HG03571 (cell line): ENCODE results near the gene GOLT1A.
"Not testable (repeated sequence)": the region's sequence is repeated elsewhere in the genome, so short reads cannot be mapped to it uniquely, and the experiment has no call there.

Experiments
- ATAC-seq: cut with Tn5 transposase; IDR thresholded peaks from one replicate; pipeline ENCODE4 v1.9.1; 2021; ENCODE audit not compliant: unreplicated experiment

Gene GOLT1A

DNA sequence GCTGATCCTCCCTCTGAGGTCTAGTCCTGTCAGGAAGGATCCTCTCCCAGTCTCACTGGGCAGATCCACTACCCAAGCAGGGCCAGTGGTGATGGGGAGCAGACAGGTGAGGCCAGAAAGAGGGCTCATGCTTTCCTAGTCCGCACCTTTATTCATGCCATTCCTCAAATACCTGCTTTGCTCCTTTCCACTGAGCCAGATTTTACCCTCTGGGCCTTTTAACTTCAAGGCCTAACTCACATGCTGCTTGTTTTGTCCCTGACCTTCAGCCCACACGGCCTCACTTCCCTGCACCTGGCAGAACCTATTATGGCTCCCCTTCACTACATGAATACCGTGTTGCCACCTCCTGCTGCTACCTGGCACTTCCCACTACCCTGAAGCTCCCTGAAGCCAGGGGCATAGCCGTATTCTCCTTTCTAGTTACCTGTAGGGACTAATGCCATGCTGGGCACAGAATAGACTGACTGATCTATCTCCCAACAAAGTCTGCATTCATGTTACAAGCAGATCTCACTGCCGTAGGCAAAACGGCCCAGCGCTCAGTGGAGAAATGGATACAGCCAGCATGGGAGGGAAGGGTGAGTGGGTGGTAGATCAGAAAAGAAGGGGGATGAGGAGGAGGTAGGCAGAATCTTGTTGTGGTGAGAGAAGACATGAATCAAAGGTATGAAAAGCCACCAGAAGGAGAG is 36.1 kb upstream of the GOLT1A start:
- no peak for ATAC-seq

DNA sequence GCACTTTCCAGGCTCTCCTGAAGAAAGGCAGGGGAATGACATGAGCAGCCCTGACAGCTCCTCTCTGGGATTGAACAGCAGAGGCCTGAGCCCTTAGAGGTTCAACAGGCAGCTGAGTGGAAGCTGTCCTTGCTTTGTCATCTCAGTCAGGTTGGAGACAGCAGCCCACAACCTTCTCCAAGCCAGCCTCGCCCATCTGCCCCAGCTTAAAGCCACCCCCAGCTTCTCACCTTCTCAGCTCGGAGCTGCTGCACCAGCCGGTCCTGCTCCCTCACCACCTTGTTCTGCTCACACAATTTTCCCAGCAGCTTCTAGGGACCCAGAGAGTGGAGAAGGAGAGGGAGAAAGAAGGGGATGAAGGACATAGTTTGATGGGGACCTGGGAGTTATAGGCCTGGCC is 35.2 kb upstream of the GOLT1A start:
- ATAC-seq: no peak

GRCh38 chr1:204246876-204247275 is 33.1 kb upstream of the GOLT1A start:
- no peak for ATAC-seq

GRCh38 chr1:204242920-204243319 is 29.1 kb upstream of the GOLT1A start:
- no peak for ATAC-seq

- ATAC-seq: no peak
Observed at GRCh38 chr1:204241914-204242313, 28.1 kb upstream of the GOLT1A start.

GRCh38 chr1:204241050-204241449 is 27.3 kb upstream of the GOLT1A start:
- no peak for ATAC-seq

DNA sequence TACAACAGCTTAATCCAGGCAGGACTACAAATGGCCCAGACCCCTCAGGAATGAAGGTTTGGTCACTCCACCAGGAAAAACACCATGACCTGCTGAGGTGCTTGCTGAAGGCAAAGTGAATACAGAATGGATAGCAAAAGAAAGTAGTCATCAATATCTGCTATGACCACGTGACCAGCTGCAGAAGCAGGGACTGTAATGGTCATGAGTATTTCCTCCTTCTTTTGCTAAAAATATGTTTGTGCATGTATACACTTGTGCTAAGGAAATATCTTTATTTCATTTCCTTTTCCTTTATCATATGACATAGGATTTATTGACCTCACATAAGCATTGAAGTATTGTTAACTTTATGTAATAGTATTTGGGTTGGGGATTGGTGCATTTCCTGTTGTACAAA is 26.4 kb upstream of the GOLT1A start:
- ATAC-seq: no peak

DNA sequence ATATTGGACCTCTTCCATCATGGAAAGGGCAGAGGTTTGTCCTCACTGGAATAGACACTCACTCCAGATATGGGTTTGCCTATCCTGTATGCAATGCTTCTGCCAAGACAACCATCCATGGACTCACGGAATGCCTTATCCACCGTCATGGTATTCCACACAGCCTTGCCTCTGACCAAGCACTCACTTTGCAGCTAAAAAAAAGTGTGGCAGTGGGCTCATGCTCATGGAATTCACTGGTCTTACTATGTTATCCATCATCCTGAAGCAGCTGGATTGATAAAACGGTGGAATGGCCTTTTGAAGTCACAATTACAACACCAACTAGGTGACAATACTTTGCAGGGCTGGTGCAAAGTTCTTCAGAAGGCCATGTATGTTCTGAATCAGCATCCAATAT is 25.6 kb upstream of the GOLT1A start:
- not testable (repeated sequence) for ATAC-seq

- ATAC-seq: not testable (repeated sequence)
Observed at GRCh38 chr1:204238520-204238919, 24.7 kb upstream of the GOLT1A start.

- ATAC-seq: not testable (repeated sequence)
Observed at GRCh38 chr1:204237515-204237914, 23.7 kb upstream of the GOLT1A start.

DNA sequence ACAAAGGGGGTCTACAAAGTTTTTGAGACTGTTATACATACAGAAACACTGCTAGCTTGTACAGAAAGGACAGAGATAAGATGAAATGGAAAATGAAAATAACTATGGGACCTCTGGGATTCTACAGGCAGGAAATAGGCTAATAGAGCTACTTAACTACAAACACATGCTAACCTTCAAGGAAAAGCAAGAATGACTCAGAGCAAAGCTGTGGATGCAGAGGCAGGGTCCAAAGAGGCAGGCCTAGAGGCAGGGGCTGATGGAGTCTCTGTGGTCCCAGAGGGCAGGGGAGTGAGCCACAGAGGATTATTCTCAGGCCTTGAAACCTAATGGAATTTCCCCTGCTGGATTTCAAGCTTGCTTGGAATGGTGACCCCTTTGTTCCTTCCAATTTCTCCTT is 18.7 kb upstream of the GOLT1A start:
- no peak for ATAC-seq

- no peak for ATAC-seq
Observed at GRCh38 chr1:204230211-204230610, 16.4 kb upstream of the GOLT1A start.

- no peak for ATAC-seq
Observed at GRCh38 chr1:204228896-204229295, 15.1 kb upstream of the GOLT1A start.

- no peak for ATAC-seq
Observed at GRCh38 chr1:204227996-204228785, 14.4 kb upstream of the GOLT1A start.

DNA sequence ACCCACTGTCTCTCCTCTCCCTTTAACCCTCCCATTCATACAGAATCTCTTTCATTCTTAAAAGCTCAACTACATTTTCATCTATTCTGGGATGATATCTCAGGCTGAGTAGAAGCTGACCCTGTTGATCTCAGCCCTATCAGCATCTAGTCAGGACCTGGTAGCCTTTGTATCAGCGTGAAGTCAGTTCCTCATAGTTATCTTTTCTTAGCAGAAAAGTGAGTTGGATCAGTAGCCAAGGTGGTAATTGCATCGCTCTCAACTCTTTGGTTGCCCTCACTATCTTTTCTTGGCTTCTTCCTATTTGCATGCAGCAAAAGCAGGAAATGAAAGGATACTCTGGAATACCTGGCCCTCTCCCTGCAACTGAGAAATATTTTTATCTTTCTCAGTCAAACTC is 13.6 kb upstream of the GOLT1A start:
- ATAC-seq: no peak

DNA sequence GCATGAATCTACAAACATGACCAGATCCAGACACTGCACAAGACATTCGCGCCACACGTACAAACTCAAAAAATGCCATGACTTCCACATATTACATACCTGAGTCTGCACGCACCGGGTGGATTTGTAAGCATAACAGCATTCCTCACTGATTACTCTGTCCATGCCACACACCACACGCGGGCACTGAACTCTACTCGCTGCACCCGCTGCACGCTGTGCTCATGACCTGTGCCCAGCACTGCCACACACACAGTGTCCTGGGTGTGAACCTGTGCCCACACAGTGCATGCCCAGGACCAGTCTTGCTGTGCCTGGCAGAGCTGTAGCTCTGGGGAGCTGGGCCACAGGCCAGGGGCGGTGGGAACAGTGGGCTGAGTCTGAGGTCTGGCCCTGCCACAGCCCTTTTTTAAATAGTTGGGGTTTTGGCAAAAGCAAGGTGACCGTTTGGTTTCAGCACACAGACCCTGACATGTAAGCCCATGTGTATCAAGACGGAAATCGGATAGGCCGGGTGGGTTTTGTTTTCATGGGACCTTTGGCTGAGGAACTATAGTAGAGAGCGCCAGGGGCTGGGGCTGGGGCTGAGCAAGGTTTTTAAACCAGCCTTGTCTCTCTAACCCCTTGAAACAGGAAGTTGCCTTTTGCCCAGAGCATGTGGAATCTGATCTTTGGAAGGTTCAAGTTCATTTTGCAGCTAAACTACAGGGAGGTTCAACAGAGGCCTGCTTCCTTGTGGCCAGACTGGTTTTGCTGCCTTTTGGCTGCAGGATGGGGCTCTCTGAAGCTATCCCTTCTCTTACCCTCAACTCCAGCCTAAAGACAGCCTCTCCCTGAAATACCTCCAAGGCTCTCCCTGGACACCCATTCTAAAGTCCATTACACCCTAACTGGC is 12.3 kb upstream of the GOLT1A start:
- ATAC-seq: no peak

- ATAC-seq: no peak
Observed at GRCh38 chr1:204224655-204225054, 10.9 kb upstream of the GOLT1A start.

DNA sequence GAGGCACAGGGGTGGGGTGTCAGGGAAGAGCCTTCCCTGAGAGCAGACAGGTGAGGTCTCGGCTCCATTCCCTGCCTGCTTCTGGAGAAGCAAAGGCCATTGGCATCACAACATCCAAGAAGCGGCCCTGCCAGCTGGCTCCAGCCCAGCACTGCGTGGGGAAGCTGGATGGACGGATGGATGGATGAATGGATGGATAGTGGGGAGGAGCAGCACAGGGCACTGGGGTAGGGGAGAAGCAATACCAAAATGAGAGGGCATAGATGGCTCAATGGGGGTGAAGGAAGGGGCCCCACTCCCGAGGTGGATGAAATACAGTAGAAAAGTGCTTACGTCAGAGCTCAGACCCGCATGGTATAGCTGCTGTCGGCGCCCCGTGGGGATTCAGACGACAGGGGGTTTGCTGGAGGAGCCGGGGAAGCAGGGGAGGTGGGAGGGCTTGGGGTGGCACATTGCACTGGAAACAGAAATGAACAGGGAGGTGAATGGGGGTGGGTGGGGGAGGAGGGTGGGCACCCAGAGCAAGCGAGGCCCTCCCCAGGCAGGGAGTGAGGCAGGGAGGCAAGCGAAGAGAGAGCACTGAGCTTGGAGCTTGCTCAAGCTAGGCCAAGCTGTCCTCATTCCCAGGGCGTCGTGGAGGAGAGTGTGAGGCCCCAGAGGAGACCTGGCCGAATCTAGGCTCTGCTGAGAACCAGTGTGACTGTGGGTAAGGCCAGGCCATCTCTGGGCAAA is 9.5 kb upstream of the GOLT1A start:
- no peak for ATAC-seq

- no peak for ATAC-seq
Observed at GRCh38 chr1:204222764-204223055, 8.9 kb upstream of the GOLT1A start.

- ATAC-seq: no peak
Observed at GRCh38 chr1:204222006-204222763, 8.4 kb upstream of the GOLT1A start.
